ELF-1 (cell line): ENCODE results near the gene UCHL1.
"Not testable (repeated sequence)": the region's sequence is repeated elsewhere in the genome, so short reads cannot be mapped to it uniquely, and the experiment has no call there.

Experiments used
- DNase-seq: peaks from one replicate; pipeline ENCODE4 v3.0.0-alpha.2; 2016; ENCODE audit warnings: low read depth, low spot score

The UCHL1 gene

DNA sequence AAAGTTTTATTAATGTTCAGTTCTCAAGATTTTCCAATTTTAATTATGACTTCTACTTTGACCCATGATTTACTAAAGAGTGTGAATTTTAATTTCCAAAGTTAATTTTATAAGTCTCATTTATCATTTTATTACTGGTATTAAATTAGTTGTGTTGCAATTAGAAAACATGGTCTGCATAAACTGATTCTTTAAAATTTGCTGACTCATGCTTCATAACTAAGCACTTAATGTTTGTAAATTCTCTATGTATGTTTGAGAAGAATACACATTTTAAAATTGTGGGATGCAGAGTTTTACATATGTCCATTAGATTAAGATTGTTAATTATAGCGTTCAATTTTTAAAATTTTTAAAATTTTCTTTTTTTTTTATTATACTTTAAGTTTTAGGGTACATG, 20.2 kb upstream of the UCHL1 start:
- DNase-seq, result no peak

DNA sequence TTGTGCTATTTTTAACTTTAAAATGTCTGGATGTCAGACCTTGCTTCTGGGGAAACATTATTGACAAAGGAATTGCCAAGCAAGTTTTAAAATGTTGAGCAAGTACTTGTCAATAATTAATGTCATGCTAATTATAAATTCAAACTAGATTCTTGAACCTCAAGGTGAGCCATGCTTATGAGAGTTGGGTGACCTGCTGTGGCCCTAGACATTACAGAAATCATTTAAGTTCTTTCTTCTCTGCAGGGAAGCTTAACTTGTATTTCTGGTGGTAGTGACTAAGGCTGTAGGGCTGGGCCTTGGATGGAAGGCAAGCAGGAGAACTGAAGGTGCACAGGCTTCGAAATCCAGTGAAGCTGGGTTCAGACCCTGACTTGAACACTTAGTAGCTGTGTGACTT, 14.8 kb upstream of the UCHL1 start:
- no peak for DNase-seq

DNA sequence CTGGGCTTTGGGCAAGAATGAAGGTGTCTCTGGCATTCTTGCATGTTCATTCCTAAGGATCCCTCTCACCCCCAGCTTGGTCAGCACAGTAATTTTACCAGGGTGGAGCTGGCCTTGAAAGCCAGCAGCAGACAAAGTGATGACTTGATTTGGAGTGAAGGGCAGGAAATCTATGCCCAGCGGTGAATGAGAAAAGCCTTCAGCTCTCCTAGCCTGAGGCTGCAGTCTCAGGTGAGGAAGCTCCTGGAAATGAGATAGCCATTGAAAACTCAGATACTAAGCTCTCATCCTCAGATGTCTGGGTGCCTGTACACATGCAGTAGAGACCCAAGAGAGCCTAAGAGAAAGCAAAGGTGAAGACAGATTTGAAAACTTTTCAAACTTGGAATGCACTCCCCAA, 10.7 kb upstream of the UCHL1 start:
- DNase-seq, result no peak

DNA sequence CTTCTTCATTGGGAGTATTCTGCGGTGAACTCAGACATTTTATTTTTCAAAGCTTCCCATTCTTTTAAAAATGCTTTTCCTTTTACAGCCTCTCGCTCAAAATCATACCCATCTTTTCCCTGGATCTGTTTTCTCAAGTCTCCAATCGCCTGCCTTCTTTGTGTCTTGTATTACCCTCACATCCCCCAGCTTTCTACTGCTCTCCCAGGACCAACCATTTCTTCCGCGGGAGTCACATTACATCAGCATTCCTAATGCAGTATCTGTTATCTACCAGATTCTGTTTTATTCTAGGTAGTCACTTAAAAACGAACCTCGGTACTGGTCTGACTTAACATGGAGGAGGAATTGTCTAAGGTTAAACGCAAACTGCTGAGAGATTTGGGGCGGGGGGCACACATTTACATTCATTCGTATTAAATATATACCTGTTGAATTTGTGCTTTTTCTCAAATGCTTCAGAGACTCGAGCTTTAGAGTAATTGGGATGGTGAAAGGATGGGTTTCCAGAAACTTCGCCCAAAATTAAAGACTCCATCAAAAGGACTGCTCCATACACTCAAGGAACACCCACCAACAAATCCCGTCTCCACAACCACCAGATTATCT, 493 bp upstream of the UCHL1 start:
- peak; percentile 29 for DNase-seq

DNA sequence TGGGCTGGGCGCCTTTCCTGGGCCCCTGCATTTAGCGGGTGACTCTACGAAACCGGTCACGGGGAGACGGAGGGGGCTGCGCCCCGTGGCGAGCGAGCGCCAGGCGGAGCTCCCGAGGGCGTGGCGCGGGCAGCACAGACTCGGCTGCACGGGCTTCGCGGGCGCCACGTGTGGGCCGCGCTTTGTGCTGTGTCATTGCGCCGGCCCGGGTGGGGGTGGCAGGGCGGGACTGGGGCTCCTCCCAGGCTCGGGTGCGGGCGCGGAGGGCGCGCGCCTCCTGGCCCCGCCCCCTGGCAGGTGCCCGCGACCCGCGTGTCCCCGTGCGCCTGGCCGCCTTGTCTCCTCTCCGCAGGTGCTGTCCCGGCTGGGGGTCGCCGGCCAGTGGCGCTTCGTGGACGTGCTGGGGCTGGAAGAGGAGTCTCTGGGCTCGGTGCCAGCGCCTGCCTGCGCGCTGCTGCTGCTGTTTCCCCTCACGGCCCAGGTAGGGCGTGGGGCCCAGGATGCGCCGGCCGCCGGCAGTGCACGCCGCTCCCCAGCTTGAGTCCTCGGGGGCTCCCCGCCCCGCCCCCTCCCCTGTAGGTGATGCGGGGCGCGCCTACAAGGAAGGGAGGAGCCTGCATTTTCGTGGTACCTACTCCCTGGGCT, 651 bp downstream of the UCHL1 start:
- DNase-seq, result peak; percentile 43

DNA sequence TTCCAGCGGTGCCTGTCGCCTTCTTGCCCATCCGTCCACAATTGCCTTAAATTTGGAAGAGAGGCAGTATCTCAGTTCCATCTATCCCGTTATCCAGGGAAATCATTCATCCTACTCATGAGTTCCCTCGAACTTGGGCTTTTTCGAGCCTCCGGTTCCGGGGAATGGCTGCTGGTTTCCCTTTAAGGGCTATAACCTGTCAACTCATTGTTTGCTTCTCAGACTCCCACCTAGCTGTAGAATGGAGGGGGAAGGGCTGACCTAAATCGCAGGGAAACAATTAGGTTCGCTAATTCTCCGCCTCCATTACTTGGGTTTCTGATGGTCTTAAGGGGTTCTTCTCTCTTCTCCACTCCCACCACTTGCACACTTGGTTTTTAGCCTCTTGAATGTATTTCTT, 1.2 kb downstream of the UCHL1 start:
- peak; percentile 42 for DNase-seq

DNA sequence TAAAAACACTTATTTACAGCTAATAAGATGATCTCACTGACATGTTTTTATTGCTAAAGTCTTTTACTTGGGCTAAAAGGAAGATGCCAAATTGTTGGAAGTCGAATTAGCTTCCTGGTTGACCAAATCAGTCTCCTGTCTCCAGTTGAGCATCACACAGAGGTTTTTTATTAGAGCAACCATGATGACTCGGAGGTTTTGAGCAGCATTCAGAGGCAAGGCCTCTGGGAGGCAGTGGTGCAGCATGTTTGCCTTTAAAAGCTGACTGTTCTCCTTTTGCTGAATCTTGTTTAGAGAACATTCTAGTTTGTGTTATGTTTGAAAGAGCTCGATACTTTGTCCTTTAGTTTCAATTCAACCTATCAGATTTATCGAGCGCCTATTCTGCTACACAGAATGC, 2.1 kb downstream of the UCHL1 start:
- peak; percentile 64 for DNase-seq

DNA sequence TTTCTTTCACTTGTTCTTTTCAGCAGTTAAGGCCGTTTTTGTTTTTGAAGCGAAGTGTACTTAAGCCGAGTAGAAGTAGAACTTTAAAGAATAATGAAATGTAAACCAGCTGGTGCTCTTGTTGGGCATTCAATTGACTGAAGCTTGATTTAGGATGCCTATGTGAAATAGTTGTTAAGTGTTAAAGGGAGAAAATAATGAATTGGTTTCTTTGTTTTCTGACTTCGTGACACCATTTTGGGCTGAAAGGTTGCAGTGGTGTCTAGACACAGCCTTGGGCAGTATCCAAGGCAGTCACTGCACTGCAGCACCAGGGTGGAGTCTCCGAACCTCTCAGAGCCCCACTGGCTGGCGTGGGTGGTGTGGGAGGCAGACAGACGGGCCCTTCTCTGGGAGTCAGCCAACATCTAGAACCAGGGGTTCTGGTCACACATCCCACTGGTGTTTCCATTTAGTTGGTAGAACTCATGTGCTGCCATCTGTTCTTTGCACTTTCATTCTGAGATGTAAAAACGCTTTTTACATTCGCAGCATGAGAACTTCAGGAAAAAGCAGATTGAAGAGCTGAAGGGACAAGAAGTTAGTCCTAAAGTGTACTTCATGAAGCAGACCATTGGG, 3.5 kb downstream of the UCHL1 start:
- DNase-seq, result no peak

DNA sequence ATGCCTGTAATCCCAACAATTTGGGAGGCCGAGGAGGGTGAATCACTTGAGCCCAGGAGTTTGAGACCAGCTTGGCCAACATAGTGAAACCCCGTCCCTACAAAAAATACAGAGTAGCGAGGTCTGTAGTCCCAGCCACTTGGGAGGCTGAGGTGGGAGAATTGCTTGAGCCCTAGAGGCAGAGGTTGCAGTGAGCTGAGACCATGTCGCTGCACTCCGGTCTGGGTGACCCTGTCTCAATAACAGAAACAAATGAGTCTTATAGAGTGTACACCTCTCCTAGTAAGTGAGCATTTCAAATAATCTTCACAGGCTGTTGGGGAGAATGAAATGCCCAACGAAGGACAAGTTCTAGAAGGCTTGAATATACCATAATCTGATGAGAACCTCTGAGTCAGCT, 5.5 kb downstream of the UCHL1 start:
- no peak for DNase-seq

DNA sequence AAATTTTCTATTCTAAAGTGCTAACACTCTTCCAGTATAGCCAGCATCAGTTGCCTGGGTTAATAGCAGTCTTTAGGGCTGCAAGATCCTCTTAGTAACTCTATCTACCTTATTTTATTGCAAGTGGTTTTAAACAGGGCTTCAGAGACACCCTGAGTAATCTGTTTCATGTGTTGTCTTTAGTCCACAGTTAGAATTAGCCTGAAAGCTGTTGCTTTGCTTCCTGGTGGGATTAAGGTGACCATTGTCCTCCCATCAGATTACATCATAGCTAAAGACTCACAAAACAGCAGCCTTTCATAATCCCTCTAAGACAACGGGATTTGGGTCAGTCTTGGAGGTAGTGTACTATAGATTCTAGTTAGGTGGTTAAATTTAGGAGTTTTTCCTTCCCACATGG, 7.5 kb downstream of the UCHL1 start:
- DNase-seq, result no peak

DNA sequence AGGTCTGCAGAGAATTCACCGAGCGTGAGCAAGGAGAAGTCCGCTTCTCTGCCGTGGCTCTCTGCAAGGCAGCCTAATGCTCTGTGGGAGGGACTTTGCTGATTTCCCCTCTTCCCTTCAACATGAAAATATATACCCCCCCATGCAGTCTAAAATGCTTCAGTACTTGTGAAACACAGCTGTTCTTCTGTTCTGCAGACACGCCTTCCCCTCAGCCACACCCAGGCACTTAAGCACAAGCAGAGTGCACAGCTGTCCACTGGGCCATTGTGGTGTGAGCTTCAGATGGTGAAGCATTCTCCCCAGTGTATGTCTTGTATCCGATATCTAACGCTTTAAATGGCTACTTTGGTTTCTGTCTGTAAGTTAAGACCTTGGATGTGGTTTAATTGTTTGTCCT, 11.3 kb downstream of the UCHL1 start:
- no peak for DNase-seq

DNA sequence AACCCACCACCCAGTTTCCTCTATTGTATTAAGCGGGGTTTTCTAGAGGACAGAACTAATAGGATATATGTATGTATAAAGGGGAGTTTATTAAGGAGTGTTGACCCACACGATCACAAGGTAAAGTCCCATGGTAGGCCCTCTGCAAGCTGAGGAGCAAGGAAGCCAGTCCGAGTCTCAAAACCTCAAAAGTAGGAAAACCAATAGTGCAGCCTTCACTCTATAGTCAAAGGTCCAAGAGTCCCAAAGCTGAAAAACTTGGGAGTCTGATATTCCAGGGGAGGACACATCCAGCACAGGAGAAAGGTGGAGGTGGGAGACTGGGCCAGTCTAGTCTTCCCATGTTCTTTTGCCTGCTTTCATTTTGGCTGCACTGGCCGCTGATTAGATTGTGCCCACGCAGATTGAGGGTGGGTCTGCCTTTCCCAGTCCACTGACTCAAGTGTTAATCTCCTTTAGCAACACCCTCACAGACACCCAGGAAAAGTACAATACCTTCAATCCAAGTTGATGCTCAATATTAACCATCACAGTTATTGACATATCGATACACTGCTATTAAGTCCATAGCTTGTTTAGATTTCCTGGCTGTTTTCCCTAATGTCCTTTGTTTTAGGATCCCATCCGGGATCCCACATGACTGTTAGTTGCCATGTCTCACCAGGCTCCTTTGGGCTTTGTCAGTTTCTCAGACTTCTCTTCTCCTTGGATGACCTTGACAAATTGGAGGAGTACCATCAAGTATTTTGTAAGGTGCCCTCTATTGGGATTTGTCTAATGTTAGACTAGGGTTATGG, 12.2 kb downstream of the UCHL1 start:
- no peak for DNase-seq

DNA sequence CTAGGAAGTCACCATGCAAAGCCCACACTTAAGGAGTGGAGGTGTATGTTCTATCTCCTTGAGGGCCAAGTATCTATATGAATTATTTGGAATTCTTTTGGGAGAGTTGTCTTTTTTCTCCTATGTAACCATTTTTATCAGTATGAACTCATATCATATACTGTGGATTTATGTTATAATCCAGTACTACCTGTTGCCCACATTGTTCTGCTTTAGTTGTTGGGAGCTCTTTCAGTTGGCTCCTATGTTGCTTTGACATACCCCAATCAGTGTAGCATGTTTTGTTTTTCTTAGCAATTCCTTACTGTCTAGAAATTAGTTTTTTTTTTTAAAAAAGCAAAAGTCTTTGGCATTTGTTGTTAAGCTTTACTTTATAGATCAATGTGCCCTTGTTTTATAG, 13.0 kb downstream of the UCHL1 start:
- no peak for DNase-seq

DNA sequence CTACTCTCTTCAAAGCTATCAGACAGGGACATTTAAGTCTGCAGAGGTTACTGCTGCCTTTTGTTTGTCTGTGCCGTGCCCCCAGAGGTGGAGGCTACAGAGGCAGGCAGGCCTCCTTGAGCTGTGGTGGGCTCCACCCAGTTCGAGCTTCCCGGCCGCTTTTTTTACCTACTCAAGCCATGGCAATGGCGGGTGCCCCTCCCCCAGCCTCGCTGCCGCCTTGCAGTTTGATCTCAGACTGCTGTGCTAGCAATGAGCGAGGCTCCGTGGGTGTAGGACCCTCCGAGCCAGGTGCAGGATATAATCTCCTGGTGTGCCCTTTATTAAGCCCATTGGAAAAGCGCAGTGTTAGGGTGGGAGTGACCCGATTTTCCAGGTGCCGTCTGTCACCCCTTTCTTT, 19.2 kb downstream of the UCHL1 start:
- not testable (repeated sequence) for DNase-seq

DNA sequence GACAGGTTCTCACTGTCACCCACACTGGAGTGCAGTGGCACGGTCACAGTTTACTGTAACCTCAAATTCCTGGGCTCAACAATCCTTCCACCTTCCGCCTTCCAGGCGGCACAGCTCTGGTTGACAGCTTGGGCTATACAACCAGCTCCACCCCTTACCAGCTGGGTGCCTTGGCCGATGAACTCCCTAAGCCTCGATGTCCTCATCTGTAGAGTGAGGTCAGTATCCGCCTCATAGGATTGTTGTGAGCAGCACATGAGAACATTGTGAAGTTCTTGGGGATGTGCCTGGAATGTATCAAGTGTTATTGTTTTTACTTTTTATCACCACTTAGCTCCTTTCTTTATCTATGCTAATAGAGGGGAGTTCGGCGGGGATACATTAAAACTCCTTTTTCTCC, 23.3 kb downstream of the UCHL1 start:
- no peak for DNase-seq

DNA sequence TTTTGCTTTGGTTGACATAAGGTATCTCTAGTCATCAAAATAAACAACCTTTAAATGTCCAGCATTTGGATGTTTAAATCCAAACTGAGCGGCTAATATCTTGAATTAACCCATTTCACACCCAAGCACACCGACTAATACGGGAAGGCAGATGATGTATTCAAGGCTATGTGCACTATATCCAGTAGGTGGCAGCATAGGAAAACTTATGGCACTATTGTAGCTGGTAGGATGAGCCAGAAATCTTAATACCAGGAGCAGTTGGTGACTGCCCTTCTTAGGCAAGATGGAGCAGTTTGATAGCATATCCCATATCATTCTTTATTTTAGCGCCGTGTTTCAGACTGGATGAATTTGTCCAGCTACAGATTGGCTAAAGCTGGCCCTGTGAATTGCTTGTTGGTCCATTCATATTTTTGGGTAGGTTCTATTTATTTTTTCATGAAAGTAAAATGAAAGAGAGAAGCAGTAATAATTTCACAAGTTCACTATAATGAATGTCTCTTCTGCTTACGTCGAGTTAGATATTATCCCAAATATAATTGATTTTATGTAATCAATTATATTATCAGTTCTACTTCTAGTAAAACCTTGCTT, 24.4 kb downstream of the UCHL1 start:
- peak; percentile 39 for DNase-seq

DNA sequence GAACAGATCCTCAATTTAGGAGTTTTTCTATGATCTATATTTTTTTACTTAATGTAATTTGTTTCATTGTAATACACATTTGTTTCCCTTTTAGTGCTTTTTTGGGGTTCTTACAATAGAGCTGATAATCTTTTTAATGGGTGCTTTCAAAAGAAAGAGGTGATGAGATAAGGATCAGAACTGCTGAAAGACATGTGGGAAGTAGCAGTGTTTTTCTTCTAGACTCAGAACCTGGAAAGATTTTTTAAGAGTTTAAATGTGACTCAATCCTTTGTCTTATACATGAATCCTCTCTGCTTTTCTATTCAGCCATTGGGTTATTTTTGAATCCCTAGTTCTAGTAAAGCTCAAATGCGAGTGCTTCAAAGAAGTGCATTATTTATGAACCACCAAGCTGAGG, 25.6 kb downstream of the UCHL1 start:
- no peak for DNase-seq

DNA sequence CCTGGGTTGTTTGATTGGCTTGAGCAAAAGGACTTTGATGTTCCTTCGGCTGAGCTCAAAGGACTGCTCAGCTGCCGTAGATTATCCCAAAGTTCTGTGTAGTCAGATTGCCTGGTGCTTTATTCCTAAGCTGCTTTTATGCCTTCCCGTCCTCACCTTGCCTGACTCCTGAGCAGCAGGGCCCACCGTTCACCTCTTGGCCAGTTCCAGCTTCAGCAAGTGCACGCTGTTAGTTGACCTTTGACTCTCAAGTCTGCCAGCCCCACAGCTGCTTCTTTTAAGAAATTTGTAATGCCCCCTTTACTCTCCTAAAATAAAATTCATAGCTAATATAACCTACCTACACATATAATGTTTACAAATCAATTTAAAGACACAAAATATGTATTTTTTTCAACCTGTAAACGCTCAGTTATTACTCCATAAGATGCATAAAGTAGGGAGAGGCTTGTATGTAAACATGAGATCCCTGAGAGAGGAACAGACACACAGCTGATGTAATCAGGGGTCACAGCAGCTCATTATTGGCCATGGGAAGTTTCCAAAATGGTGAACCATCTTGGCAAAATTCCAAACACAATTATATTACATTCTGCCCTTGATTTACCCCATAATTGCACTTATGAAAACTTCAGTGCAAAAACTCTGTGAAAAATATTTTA, 28.6 kb downstream of the UCHL1 start:
- no peak for DNase-seq

DNA sequence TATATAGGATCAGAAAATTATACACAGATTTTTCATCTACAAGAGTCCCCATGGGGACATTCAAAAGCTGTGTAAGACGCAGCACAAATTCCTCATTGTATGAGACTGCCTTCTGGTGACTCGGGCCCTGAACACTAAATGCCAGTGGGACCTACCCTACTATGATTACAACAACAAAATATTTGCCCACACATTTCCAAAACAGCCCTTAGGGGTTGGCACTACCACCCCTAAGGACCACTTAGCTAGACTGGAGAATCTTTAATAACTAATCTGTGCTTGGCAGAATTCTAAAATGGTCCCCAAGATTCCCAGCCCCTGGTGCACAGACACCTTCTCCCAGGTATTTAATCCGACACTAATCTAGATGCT, 29.1 kb downstream of the UCHL1 start:
- DNase-seq, result no peak

DNA sequence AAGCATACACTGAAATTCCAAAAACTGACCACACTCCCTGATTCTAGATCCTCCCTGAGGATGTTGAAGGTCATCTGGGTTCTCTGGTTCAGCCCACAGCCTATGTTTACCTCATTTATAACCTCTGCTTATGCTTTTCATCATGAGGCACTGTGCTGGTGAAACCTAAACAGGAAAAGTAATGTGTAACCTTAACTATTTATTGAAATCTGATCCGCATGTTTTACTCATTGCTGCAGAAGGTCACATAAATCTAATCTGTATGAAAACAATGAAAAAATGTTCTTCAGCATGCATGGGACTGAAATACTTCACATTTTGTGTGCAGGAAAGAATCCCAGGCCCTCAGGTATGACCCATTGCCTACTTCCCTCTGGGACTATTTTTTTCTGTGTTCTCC, 30.3 kb downstream of the UCHL1 start:
- DNase-seq, result no peak

DNA sequence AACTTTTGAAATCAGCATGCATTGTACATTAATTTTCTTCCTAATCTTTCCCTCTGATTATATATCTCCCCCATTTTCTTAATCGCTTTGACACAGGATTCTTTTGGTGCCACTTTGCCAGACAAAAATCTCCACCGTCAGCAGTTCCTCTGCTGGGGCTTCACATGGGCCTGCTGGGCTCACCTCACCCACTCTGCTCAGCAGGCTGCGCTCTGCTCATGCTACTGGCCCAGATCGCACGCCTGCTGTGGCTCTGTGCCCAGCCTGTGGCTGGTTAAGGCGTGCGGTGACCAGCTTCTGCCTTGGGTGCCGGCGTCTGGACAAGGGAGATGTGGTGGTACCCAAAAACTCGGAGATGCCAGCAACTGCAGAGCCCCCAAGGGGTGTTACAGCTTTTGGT, 31.1 kb downstream of the UCHL1 start:
- DNase-seq, result no peak

DNA sequence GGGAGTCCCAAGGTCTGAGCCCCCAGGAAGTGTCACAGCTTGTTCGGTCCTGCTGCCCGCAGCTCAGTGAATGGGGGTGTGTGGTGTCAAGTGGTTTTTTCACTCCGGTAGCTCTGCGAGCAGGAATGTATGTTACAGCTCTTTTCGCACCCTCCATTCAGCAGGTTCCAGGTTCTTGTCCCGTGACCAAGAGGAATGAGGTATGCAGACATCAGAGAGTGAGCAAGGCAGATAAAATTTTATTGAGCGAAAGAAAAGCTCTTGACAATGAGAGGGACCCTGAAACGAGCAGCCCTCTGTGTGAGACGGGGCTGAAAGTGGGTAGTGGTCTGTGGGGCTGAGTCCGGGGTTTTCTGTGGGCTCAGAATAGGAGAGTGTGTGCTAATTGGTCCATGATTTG, 31.5 kb downstream of the UCHL1 start:
- DNase-seq, result no peak
